ENCODE data around the gene SNAPC3. TPM values are rescaled to one million over a fixed set of nuclear protein-coding genes. Genes with fewer than 3 reads are reported as not detected.

Gene SNAPC3
- total RNA-seq, 1 experiment from 2014 or later, result 26.2 TPM

DNA sequence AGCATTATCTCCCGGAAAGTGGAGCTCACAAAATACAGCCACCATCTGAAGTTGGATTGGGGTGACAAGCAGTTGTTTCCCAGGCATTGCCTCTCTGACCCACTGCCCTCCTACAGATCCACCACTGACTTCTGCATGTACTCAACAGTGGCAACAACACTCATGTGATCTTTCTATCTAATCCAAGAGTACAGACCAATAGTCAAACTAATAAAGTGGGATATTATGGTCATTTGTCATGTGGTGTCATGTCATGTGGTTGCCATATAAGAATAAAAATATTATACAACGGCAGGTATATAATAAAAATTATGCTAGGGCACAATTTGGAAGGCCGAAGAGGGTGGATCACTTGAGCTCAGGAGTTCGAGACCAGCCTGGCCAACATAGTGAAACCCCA lies 33.0 kb upstream of the SNAPC3 start:
- no TSS peak for BruUV-seq (replicated peaks)
- Histone ChIP-seq H3K27ac (ENCODE audit: low read depth, low read length, poor library complexity, severe bottlenecking) (no peak overlapping the region), H3K9me3 (ENCODE audit: low read depth, low read length, poor library complexity, severe bottlenecking) (no peaks in the 10 kb centered on the region), H3K4me3 (ENCODE audit: low read depth, low read length, poor library complexity, severe bottlenecking) (no peak overlapping the region), H3K36me3 (ENCODE audit: insufficient read depth, low read length, poor library complexity, severe bottlenecking) (no peaks in the 10 kb centered on the region), H3K4me1 (ENCODE audit: insufficient read depth, low read length, poor library complexity, severe bottlenecking) (no peaks in the 10 kb centered on the region), H3K27me3 (replicated peaks; ENCODE audit: insufficient read depth, low read depth, low read length, poor library complexity) (no peaks in the 10 kb centered on the region)
- ChIA-PET CTCF (no interaction called here), POLR2A (ENCODE audit: low non-redundant PET) (no interaction called here)
- no peak for DNase-seq (ENCODE audit: low spot score)
- no peak for TF ChIP-seq EZH2 (IDR thresholded peaks at IDR 0.05; ENCODE audit: borderline replicate concordance, low read depth, low read length, poor library complexity, severe bottlenecking)
- TF ChIP-seq, protein P1, sequence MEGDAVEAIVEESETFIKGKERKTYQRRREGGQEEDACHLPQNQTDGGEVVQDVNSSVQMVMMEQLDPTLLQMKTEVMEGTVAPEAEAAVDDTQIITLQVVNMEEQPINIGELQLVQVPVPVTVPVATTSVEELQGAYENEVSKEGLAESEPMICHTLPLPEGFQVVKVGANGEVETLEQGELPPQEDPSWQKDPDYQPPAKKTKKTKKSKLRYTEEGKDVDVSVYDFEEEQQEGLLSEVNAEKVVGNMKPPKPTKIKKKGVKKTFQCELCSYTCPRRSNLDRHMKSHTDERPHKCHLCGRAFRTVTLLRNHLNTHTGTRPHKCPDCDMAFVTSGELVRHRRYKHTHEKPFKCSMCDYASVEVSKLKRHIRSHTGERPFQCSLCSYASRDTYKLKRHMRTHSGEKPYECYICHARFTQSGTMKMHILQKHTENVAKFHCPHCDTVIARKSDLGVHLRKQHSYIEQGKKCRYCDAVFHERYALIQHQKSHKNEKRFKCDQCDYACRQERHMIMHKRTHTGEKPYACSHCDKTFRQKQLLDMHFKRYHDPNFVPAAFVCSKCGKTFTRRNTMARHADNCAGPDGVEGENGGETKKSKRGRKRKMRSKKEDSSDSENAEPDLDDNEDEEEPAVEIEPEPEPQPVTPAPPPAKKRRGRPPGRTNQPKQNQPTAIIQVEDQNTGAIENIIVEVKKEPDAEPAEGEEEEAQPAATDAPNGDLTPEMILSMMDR (conservative IDR thresholded peaks at IDR 0.05; ENCODE audit: low read depth, low read length), result no peak
- intact Hi-C loops (cut with micrococcal nuclease; ENCODE audit: unreplicated experiment), result no loop called here

DNA sequence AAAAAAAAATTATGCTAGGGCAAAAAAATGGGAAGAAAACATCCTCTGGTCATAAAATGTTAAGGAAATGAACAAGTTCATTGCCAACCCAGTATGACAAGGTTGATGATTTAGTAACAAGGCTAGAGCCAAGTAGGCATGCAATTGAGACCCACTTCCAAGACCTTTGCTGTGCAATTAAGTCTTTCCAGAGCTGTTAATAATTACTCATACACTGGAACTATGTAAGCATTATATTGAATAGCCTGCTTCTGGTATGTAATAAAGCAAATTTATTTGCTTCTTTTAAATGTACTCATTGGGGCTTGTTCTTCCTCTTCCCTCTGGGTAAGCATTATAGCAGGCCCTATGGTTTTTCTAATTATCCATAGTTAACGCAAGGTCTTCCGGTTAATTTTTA lies 32.5 kb upstream of the SNAPC3 start:
- H3K9me3 ChIP-seq (ENCODE audit: low read depth, low read length, poor library complexity, severe bottlenecking), result no peaks in the 10 kb centered on the region
- H3K27me3 ChIP-seq (replicated peaks; ENCODE audit: insufficient read depth, low read depth, low read length, poor library complexity), result no peaks in the 10 kb centered on the region
- no peaks in the 10 kb centered on the region for H3K4me1 ChIP-seq (ENCODE audit: insufficient read depth, low read length, poor library complexity, severe bottlenecking)
- intact Hi-C loops (cut with micrococcal nuclease; ENCODE audit: unreplicated experiment), result no loop called here
- TF ChIP-seq EZH2 (IDR thresholded peaks at IDR 0.05; ENCODE audit: borderline replicate concordance, low read depth, low read length, poor library complexity, severe bottlenecking), result no peak
- TF ChIP-seq, protein P1 (conservative IDR thresholded peaks at IDR 0.05; ENCODE audit: low read depth, low read length), result no peak
- CTCF ChIA-PET, result no interaction called here
- no peak for DNase-seq (ENCODE audit: low spot score)
- H3K4me3 ChIP-seq (ENCODE audit: low read depth, low read length, poor library complexity, severe bottlenecking), result no peak overlapping the region
- no peaks in the 10 kb centered on the region for H3K36me3 ChIP-seq (ENCODE audit: insufficient read depth, low read length, poor library complexity, severe bottlenecking)
- POLR2A ChIA-PET (ENCODE audit: low non-redundant PET), result no interaction called here
- H3K27ac ChIP-seq (ENCODE audit: low read depth, low read length, poor library complexity, severe bottlenecking), result no peak overlapping the region
- BruUV-seq (replicated peaks), result no TSS peak

DNA sequence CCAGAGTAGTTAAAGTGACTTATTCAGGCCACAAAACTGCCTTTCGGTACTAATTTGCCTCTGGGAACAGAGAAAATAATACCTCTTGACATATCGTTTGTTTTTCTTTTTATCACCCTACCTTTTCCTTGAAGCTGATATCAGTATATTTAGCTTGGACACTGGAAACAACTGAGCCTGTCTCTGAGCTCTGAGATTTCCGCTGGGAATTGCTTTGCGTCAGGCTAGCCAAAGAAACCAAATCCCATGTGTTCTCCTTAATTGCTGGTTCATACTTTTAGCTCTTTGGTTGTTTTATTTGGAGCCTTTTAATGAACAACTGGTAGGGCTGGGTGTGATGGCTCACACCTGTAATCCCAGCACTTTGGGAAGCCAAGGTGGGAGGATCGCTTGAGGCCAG lies 30.3 kb upstream of the SNAPC3 start:
- no peaks in the 10 kb centered on the region for H3K4me1 ChIP-seq (ENCODE audit: insufficient read depth, low read length, poor library complexity, severe bottlenecking)
- TF ChIP-seq, protein P1 (conservative IDR thresholded peaks at IDR 0.05; ENCODE audit: low read depth, low read length), result no peak
- TF ChIP-seq EZH2 (IDR thresholded peaks at IDR 0.05; ENCODE audit: borderline replicate concordance, low read depth, low read length, poor library complexity, severe bottlenecking), result no peak
- no TSS peak for BruUV-seq (replicated peaks)
- ChIA-PET CTCF (no interaction called here), POLR2A (ENCODE audit: low non-redundant PET) (interaction anchor here (0.6 kb wide), 1 partner anchor 974 kb away, joined by 3 read pairs; no protein-coding TSS in a partner anchor)
- intact Hi-C loops (cut with micrococcal nuclease; ENCODE audit: unreplicated experiment), result no loop called here
- H3K4me3 ChIP-seq (ENCODE audit: low read depth, low read length, poor library complexity, severe bottlenecking), result no peak overlapping the region
- H3K9me3 ChIP-seq (ENCODE audit: low read depth, low read length, poor library complexity, severe bottlenecking), result no peaks in the 10 kb centered on the region
- no peaks in the 10 kb centered on the region for H3K27me3 ChIP-seq (replicated peaks; ENCODE audit: insufficient read depth, low read depth, low read length, poor library complexity)
- DNase-seq (ENCODE audit: low spot score), result no peak
- H3K27ac ChIP-seq (ENCODE audit: low read depth, low read length, poor library complexity, severe bottlenecking), result no peak overlapping the region
- H3K36me3 ChIP-seq (ENCODE audit: insufficient read depth, low read length, poor library complexity, severe bottlenecking), result no peaks in the 10 kb centered on the region
